HL-60 (cell line): Measurements from ENCODE around the gene PCED1B.

Experiments used
- GABPA ChIP-seq: IDR thresholded peaks from 2 replicates; pipeline ENCODE4 v1.6.1; 2012; ENCODE audit warnings: low read depth
- POLR2AphosphoS5 ChIP-seq: IDR thresholded peaks from 2 replicates; pipeline ENCODE4 v1.6.1; 2012; ENCODE audit warnings: low read depth
- REST ChIP-seq: IDR thresholded peaks from 2 replicates; pipeline ENCODE4 v1.6.1; 2012; ENCODE audit warnings: low read depth; ENCODE audit not compliant: insufficient replicate concordance
- TF ChIP-seq, protein P1 (sequence below): IDR thresholded peaks from one replicate; pipeline ENCODE4 v1.5.1; 2011; ENCODE audit warnings: low read length, control low read depth, inconsistent platforms; ENCODE audit not compliant: insufficient read depth

DNA sequence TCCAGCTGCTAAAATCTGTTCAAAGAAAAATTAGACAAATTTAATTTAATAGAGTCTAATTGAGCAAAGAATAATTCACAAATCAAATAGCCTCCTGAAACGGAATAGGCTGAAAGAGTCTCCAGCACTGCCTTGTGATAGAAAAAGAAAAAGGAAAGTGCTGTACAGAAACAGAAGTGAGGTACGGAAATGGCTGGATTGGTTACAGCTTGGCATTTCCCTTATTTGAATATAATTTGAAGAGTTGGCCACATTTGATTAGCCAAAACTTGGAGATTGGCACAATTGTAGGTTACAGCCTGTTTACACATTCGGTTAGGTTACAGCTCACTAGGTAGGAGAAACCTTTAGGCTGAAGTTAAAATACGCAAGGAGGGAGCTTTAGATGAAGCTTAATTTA, 24.8 kb upstream of the PCED1B start:
- TF ChIP-seq, protein P1, sequence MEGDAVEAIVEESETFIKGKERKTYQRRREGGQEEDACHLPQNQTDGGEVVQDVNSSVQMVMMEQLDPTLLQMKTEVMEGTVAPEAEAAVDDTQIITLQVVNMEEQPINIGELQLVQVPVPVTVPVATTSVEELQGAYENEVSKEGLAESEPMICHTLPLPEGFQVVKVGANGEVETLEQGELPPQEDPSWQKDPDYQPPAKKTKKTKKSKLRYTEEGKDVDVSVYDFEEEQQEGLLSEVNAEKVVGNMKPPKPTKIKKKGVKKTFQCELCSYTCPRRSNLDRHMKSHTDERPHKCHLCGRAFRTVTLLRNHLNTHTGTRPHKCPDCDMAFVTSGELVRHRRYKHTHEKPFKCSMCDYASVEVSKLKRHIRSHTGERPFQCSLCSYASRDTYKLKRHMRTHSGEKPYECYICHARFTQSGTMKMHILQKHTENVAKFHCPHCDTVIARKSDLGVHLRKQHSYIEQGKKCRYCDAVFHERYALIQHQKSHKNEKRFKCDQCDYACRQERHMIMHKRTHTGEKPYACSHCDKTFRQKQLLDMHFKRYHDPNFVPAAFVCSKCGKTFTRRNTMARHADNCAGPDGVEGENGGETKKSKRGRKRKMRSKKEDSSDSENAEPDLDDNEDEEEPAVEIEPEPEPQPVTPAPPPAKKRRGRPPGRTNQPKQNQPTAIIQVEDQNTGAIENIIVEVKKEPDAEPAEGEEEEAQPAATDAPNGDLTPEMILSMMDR = no peak
- no peak for TF ChIP-seq POLR2AphosphoS5
- no peak for TF ChIP-seq REST
- no peak for TF ChIP-seq GABPA
